ENCODE results near the gene KLHL30. TPM values are rescaled to one million over a fixed set of nuclear protein-coding genes. Genes with fewer than 3 reads are reported as not detected.
A peak's percentile ranks its signal among the peaks of the same experiment; 100 is the strongest.

KLHL30 gene
- total RNA-seq, 2 donors from 2014 or later, result not detected

- DNase-seq, result peak; percentile 38
- WGBS, 2 experiments (ENCODE audit: insufficient coverage in 1 of 2, insufficient read length in 1 of 2), result 90 to 92% methylated on average over 3 to 8 of the region's 8 CpGs
- no peak for TF ChIP-seq CTCF (conservative IDR thresholded peaks at IDR 0.05)
- H3K4me3 ChIP-seq (ENCODE audit: low read length), result no peak overlapping the region
- Mint-ChIP-seq H3K9me3 (no peaks in the 10 kb centered on the region), H3K4me1 (no peaks in the 10 kb centered on the region), H3K27me3 (ENCODE audit: insufficient read depth) (peaks cover 24% of the 10 kb centered on the region), H3K4me3 (no peak overlapping the region), H3K27ac (peak overlapping the region; percentile 13), H3K36me3 (ENCODE audit: low read depth) (peaks cover 24% of the 10 kb centered on the region)
- H3K9me3 ChIP-seq (ENCODE audit: control insufficient read depth, low read length), result no peaks in the 10 kb centered on the region
- no peaks in the 10 kb centered on the region for H3K4me1 ChIP-seq (ENCODE audit: control insufficient read depth, insufficient read depth, low read length)
- H3K27ac ChIP-seq (ENCODE audit: low read depth, low read length), result no peak overlapping the region
- H3K9ac ChIP-seq (ENCODE audit: extremely low read depth, low read length, poor library complexity, severe bottlenecking), result no peak overlapping the region
- peaks cover 40% of the 10 kb centered on the region for H3K36me3 ChIP-seq (ENCODE audit: control insufficient read depth, insufficient read depth, low read length)
- peaks cover 31% of the 10 kb centered on the region for H3K27me3 ChIP-seq (ENCODE audit: control insufficient read depth, insufficient read depth, low read length, poor library complexity, severe bottlenecking)
These were observed 29.3 kb downstream of the KLHL30 start for GRCh38 chr2:238167761-238168160.

GRCh38 chr2:238168196-238169047 is 30.0 kb downstream of the KLHL30 start:
- Histone ChIP-seq H3K27ac (ENCODE audit: low read depth, low read length) (no peak overlapping the region), H3K9me3 (ENCODE audit: control insufficient read depth, low read length) (no peaks in the 10 kb centered on the region), H3K27me3 (ENCODE audit: control insufficient read depth, insufficient read depth, low read length, poor library complexity, severe bottlenecking) (peaks cover 24% of the 10 kb centered on the region), H3K4me3 (ENCODE audit: low read length) (no peak overlapping the region), H3K36me3 (ENCODE audit: control insufficient read depth, insufficient read depth, low read length) (peaks cover 46% of the 10 kb centered on the region), H3K4me1 (ENCODE audit: control insufficient read depth, insufficient read depth, low read length) (no peaks in the 10 kb centered on the region), H3K9ac (ENCODE audit: extremely low read depth, low read length, poor library complexity, severe bottlenecking) (no peak overlapping the region)
- Mint-ChIP-seq H3K4me3 (no peak overlapping the region), H3K27me3 (ENCODE audit: insufficient read depth) (peaks cover 17% of the 10 kb centered on the region), H3K36me3 (ENCODE audit: low read depth) (peaks cover 30% of the 10 kb centered on the region), H3K27ac (no peak overlapping the region), H3K9me3 (no peaks in the 10 kb centered on the region), H3K4me1 (no peaks in the 10 kb centered on the region)
- WGBS, 2 experiments (ENCODE audit: insufficient coverage in 1 of 2, insufficient read length in 1 of 2), result 95 to 96% methylated on average over 4 to 13 of the region's 13 CpGs
- no peak for TF ChIP-seq CTCF (conservative IDR thresholded peaks at IDR 0.05)
- no peak for DNase-seq

GRCh38 chr2:238169048-238169707 is 30.7 kb downstream of the KLHL30 start:
- no peaks in the 10 kb centered on the region for H3K4me1 Mint-ChIP-seq
- H3K27me3 Mint-ChIP-seq (ENCODE audit: insufficient read depth), result peaks cover 16% of the 10 kb centered on the region
- no peaks in the 10 kb centered on the region for H3K9me3 Mint-ChIP-seq
- TF ChIP-seq CTCF (conservative IDR thresholded peaks at IDR 0.05), result no peak
- Histone ChIP-seq H3K4me3 (ENCODE audit: low read length) (no peak overlapping the region), H3K27me3 (ENCODE audit: control insufficient read depth, insufficient read depth, low read length, poor library complexity, severe bottlenecking) (peaks cover 17% of the 10 kb centered on the region), H3K36me3 (ENCODE audit: control insufficient read depth, insufficient read depth, low read length) (peaks cover 54% of the 10 kb centered on the region), H3K9ac (ENCODE audit: extremely low read depth, low read length, poor library complexity, severe bottlenecking) (no peak overlapping the region), H3K27ac (ENCODE audit: low read depth, low read length) (no peak overlapping the region), H3K9me3 (ENCODE audit: control insufficient read depth, low read length) (no peaks in the 10 kb centered on the region), H3K4me1 (ENCODE audit: control insufficient read depth, insufficient read depth, low read length) (no peaks in the 10 kb centered on the region)
- 92 to 100% methylated on average over 4 to 6 of the region's 6 CpGs for WGBS, 2 experiments (ENCODE audit: insufficient coverage in 1 of 2, insufficient read length in 1 of 2)
- no peak overlapping the region for H3K4me3 Mint-ChIP-seq
- H3K36me3 Mint-ChIP-seq (ENCODE audit: low read depth), result peaks cover 34% of the 10 kb centered on the region
- no peak for DNase-seq
- no peak overlapping the region for H3K27ac Mint-ChIP-seq

All from endodermal cell (in vitro differentiated cells).